Measurements from ENCODE around the gene SERPINH1.
"Not testable (repeated sequence)": the region's sequence is repeated elsewhere in the genome, so short reads cannot be mapped to it uniquely, and the experiment has no call there.

The SERPINH1 gene

DNA sequence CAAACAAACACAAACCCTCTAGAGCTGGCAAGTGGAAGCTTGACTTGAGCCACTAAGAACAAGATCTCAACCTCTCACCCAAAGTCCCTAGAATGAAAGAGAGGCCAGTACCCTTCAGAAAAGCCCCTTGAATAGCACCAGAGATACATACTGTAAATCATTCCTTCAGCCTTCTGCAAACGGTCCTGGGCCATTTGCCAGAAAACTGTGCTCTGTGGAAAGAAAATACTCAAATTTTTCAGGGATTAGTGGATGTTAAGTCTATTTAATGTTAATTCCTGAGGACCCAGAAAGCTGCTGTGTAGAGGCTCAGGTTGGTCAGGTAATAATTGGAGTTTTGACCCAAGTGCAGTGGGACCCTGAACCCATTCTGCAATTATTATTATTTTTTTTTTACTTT lies 16.9 kb downstream of the SERPINH1 start:
- DNase-seq: no peak

GRCh38 chr11:75579841-75580240 lies 17.8 kb downstream of the SERPINH1 start:
- DNase-seq: no peak

GRCh38 chr11:75582506-75582894 lies 20.4 kb downstream of the SERPINH1 start:
- no peak for DNase-seq

DNA sequence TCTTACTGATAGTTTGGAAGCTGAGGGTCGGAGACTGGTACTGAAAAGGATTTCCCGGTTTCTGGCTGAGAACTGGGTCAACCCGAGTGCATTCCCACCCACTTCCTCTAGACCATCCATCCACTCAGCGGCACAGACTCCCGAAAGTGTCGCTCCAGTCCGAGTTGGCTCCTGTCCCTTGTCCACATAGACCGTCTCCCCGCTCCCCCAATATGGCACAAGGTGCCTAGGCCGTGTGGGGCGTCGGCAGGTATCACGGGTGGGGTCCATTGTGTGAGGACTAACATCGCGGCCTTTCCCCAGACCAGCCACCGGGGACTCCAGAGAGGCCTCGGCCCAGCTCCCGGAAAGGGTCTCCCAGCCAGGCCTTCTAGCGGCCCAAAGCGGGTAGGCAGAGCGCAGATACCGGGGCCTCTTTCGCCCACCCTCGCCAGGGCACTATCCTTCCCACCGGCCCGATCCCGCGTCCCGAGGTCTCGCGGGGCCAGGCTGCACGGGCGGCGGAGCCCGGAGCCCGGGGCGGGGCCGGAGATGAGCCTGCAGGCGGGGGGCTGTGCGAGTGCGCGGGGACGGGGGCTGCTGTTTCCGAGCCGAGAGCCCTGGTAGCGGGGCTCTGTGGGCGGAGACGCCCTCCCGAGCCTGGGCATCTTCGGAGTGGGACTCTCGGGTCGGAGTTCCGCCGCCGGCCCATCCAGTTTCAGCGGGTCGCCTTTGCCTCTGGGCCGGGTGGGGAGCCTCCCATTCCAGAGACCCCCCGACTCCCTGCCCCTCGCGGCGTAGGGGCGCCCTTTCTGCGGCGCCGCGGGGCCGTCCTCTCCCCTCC lies 21.1 kb downstream of the SERPINH1 start:
- DNase-seq: peak; percentile 28

GRCh38 chr11:75583718-75584658 lies 21.9 kb downstream of the SERPINH1 start:
- DNase-seq: no peak

DNA sequence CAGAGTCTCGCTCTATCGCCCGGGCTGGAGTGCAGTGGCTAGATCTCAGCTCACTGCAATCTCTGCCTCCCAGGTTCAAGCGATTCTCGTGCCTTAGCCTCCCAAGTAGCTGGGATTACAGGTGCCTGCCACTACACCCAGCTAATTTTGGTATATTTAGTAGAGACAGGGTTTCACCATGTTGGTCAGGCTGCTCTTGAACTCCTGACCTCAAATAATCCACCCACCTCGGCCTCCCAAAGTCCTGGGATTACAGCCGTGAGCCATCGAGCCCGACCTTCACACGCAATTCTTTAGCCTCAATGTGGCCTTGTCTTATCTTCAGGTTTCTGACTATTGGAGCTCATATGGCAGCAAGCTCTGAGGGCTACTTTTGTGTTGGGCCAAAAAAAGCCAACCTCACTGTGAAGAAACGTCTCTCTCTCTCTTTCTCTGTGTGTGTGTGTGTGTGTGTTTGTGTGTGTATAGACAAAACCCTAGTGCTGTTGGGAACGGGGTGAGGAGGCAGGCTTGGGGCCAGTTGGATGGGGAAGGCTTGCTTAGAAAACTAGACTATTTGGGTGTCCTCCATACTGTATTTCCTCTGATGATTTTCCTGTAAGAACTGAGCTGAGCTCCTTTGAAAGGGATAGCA lies 22.7 kb downstream of the SERPINH1 start:
- not testable (repeated sequence) for DNase-seq

DNA sequence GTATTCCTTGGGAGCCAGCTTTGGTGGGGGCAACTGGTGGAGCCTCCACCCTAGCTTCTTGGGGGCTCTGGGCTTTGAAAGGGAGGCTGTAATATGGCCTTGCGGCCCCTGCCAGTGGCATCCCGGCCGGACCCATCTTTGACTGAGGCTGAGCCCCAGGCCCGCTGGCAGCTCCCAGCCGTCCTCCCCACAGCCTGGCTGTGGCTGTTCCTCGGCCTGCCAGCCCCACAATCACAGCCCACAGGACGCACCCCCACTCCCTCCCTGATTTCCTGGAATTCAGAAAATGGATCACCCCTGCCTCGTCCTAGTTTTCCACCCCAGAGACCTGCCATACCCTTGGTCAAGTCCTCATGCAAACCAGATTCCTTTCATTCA lies 23.2 kb downstream of the SERPINH1 start:
- no peak for DNase-seq

GRCh38 chr11:75586395-75586794 lies 24.3 kb downstream of the SERPINH1 start:
- no peak for DNase-seq

DNA sequence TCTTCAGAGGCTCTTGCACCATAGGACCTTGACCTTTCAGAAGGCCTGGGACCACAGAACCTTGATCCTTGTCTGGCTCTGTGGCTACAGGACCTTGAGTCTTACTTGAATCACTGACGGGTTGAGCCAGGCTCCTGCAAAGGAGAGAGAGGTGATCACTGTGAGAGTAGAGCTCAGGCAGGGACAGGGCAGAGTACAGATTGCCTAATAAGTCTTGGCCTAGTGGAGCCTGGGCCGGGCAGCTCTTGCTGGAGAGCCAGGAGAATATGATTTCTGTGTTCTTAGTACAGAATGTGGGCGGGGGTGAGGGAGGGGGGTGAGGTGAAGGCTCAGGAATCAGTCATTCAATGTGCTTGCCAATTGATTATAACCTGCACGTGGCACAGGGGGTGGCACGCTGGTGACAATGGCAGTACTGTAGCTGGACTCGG lies 26.0 kb downstream of the SERPINH1 start:
- no peak for DNase-seq

DNA sequence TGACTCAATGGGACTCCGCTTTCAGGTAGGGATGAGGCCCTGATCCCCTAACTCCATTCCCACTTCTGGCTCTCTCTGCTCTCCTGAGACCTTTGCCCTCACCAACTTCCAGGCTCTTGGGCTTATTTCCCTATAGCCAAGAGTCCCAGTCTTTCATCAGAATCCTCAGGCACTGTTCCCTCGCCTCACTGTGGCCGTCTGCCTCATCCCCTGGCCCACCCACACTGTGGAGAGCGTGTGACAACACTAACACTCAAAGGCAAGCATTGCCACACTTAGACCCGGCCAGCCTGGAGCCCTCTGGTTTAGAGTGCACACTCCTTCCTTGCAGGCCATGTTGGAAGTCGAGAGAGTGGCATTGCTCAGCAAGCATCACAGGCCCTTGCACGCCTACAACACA lies 27.0 kb downstream of the SERPINH1 start:
- DNase-seq: no peak

DNA sequence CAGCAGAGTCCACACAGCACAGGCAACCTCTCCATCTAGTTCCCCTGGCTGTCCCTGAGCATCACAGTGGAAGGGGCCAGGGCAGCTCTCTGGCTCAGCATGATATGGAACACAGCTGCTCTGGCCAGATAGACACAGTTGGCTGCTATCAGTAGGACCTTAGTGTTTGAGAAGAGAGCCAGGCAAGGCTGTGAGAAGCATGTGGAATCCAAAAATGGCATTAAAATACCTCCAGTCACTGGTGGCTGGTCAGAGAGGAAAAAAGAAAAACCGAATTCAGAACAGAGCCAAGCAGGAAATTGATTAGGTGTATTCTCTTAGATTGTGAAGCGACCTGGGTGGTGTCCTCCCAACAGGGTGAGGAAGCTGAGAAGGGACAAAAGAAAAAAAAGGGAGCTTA lies 27.9 kb downstream of the SERPINH1 start:
- no peak for DNase-seq

- DNase-seq: no peak
Observed at GRCh38 chr11:75591371-75591770, 29.3 kb downstream of the SERPINH1 start.

DNA sequence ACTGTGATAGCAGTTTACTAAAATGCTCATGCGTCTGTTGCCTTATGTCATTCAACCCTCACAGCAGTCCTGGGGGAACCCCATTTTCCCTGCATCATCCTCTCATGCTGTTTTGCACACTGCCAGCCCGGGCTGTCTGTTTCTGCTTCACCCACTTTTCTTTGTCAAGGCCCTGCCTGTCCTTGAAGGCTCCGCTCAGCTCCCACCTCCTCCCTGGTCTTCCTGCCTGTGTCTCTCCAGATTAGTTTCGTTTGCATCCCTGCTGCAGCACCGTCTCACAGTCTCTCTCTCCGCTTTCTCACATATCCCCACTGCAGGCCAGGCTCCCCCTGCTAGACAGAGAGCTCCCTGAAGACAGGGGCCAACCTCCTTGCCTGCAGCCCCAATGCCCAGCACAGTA lies 29.9 kb downstream of the SERPINH1 start:
- no peak for DNase-seq

DNA sequence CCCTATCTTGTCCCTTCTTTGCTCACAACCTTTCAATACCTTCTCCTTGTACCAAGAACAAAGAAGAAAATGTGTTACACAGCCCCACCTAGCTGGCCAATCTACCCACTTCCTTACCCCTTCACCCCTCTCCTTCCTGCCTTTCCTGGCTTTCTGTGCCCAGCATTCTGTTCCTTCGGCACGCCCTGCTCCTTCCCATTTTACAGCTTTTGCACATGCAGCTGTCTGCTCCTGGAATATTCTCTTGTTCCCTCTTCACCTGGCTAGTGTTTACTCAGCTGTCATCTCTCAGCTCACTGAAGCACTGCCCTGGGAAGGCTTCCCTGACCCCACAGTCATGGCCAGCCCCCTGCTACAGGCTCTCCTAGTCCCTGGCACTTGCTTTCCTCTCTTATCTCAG lies 30.7 kb downstream of the SERPINH1 start:
- no peak for DNase-seq

DNA sequence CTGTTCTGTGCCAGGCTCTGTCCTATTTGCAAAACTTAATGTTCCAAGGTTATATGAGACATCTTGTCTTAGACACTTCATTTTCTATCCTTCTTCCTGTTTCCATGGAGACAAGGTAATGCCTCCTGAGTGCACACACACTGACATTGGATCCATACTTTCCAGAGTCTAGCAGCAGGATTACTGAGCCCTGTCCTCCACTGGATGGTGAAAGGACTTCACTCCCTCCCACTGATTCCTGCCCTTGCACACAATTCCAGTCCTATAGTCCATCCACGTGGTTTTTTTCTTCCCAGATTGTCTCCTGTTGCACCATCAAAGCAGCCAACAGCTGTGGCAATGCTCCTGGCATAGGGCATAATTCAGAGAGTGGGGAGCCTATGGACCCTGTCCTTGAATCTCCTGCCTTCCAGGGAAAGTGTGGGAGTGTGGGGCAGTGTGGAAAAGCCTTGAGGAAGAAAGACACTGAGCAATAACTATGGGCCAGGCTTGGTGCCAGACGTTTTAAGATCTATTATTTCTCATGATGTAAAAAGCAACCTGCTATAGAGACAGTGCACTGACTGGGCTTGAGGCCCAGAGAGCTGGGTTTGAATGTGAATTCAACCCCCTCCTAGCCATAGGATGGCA lies 31.3 kb downstream of the SERPINH1 start:
- DNase-seq: no peak

DNA sequence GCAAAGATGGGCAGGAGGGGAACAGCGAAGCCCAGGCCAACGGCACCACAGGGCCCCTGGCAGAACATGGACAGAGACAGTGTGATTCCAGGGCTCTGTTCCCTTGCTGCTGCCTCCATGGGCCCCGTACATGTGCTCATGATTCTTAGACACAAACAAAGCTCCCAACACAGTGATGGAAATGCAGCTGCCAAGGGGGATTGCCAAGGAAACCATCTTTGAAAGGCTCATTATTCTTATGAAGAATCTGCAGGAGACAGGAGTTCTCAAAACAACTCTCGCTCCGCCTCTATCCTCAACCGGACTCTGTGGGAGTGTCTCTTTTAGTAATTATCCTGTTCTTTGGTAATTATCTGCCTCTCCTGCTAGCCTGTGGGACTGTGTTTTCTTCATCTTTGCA lies 32.2 kb downstream of the SERPINH1 start:
- no peak for DNase-seq

DNA sequence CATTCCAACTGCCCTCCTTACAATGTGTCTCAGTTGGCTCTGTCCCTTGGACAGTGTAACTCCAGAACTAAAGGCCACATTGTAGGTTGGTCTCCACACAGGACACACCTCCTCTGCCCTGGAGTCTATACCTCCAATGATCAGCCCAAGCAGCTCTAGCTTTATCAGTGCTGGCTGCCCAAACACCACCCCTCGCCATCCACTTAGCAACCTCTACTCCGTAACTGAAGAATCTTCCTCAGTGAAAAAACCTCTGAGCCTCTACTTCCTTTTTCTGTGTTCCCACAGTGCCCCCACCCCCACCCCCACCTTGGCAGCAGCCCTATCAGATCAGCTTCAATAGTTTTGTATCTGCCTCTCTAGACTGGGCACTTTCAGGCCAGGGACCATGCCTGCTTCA lies 33.4 kb downstream of the SERPINH1 start:
- DNase-seq: no peak

DNA sequence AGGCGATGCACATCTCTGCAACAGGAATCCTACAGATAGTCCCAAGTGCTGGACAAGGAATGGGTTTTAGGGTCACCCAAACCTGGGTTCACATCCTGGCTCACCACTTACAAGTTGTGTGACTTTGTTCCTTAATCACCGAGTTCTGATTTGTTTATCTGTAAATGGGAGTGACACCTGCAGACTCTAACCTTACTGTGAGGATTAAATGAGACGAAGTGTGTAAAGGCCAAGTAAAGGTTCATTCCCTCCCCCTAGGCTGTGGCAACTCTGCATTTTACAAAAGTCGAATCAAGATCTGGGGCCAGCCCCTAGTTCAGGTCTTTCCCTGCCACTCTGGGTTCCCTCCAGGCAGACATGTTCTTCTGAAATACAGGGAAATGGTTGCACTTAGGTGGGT lies 34.9 kb downstream of the SERPINH1 start:
- no peak for DNase-seq

DNA sequence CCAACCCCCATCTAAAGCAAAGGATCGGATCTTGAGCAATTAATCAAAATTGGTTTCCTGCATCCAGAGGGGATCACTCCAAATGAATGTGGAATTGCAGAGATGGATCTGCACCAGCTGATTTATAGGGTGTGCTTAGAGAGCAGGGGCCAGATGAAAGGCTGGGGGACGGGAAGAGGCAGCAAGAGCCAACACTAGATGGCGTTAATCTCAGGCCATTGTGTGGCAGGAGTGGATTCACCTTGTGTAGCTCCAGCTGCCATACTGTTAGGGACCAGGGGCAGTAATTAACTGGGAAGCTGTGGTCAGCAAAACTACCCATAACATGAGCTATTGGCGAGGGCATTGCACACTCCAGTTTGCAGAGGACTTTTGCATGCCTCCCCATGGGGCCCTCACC lies 35.6 kb downstream of the SERPINH1 start:
- no peak for DNase-seq

DNA sequence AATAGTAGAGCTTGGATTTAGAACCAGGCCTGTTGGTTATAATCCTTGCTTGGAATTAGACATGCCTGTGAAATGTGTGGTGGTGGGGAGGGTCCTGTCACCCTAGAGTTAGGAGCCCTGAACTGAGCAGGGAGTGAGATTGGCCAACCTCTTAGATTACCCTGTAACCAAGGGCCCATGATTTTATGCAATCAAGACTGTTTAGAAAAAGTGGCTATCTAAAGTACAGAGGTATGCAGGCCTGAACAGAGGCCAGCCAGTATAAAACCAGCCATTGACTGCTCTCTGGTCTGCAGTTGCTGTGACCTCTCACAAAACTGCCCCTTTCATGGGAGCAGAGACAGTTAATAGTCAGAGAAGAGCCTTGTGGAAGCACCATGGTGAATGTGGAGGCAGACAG lies 36.2 kb downstream of the SERPINH1 start:
- no peak for DNase-seq

DNA sequence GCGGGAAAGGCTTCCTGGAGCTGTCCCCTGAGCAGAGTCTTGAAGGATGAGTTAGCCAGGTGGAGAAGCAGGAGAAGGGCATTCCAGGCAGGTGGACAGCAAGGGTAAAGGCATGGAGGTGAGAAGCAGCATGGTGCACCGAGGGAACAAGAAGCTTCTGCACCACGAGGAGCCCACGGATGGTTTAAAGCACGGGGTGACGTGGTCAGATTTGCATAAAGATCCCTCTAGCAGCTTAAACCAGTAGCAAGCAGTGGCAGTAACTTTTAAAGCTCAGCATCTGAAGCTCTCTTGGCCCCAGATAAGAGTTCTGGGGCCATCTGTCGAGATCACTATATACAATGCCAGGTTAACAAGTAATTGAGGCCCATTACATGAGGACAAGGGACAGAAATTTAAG lies 36.8 kb downstream of the SERPINH1 start:
- no peak for DNase-seq

GRCh38 chr11:75600356-75600755 lies 38.3 kb downstream of the SERPINH1 start:
- no peak for DNase-seq

GRCh38 chr11:75601494-75601893 lies 39.4 kb downstream of the SERPINH1 start:
- no peak for DNase-seq

Measured in CD4-positive, alpha-beta T cell treated with Interleukin-10 for 1 hour (primary cell).